ENCODE measurements around the gene TOP2B.

GRCh38 chr3:25633919-25634318, 30.8 kb downstream of the TOP2B start:
- TF ChIP-seq, protein P1, sequence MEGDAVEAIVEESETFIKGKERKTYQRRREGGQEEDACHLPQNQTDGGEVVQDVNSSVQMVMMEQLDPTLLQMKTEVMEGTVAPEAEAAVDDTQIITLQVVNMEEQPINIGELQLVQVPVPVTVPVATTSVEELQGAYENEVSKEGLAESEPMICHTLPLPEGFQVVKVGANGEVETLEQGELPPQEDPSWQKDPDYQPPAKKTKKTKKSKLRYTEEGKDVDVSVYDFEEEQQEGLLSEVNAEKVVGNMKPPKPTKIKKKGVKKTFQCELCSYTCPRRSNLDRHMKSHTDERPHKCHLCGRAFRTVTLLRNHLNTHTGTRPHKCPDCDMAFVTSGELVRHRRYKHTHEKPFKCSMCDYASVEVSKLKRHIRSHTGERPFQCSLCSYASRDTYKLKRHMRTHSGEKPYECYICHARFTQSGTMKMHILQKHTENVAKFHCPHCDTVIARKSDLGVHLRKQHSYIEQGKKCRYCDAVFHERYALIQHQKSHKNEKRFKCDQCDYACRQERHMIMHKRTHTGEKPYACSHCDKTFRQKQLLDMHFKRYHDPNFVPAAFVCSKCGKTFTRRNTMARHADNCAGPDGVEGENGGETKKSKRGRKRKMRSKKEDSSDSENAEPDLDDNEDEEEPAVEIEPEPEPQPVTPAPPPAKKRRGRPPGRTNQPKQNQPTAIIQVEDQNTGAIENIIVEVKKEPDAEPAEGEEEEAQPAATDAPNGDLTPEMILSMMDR (conservative IDR thresholded peaks at IDR 0.05 in 1 of 2, IDR thresholded peaks at IDR 0.05 in 1 of 2; ENCODE audit: low read depth in 1 of 2, low read length in 2 of 2) = no peak
- no peak for TF ChIP-seq EZH2 (IDR thresholded peaks at IDR 0.05; ENCODE audit: low read length, missing control alignments)
